HEK293T (cell line): ENCODE results near the gene BTG4.

ENCODE experiments used
- ARNT ChIP-seq: fragments of 450-650 bp; IDR thresholded peaks from 2 replicates; pipeline ENCODE4 v1.6.1; 2017; ENCODE audit warnings: mild to moderate bottlenecking
- FOXA1 ChIP-seq: fragments of 450-650 bp; IDR thresholded peaks from 2 replicates; pipeline ENCODE4 v1.6.1; 2016; ENCODE audit warnings: mild to moderate bottlenecking
- FOXM1 ChIP-seq: fragments of 450-650 bp; IDR thresholded peaks from 2 replicates; pipeline ENCODE4 v1.6.1; 2017; ENCODE audit warnings: mild to moderate bottlenecking, borderline replicate concordance
- SP1 ChIP-seq: fragments of 450-650 bp; IDR thresholded peaks from 2 replicates; pipeline ENCODE4 v1.6.1; 2017
- SUZ12 ChIP-seq: fragments of 450-650 bp; IDR thresholded peaks from 2 replicates; pipeline ENCODE4 v1.6.1; 2016; ENCODE audit warnings: mild to moderate bottlenecking

DNA sequence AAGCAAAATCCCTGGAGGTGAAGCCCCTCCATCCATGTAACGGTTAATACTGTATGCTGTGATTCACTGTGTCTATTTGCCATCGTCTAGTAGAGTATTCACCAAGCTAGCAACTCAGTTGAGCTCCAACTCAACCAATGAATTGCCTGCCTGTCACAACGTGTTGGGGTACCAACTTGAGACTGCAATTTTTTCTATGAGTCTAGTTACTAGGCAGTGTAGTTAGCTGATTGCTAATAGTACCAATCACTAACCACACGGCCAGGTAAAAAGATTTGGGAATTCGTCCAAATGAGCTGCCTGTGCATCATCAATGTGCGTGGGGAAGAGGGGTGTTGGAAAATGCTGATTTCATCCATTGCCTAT, 1.0 kb upstream of the BTG4 start:
- TF ChIP-seq FOXA1 (no peak), ARNT (no peak), FOXM1 (no peak), SP1 (no peak), SUZ12 (no peak)
